GM12878 (cell line): ENCODE results near the gene MICALL1. TPM values are rescaled to one million over a fixed set of nuclear protein-coding genes. Genes with fewer than 3 reads are reported as not detected.

Experiments used
- ATAC-seq: fragments of 200-7000 bp; cut with Tn5 transposase; 3 replicates; pipeline ENCODE4 v1.9.1; 2020; ENCODE audit warnings: mild to moderate bottlenecking, moderate library complexity
- BruUV-seq: library from RNA; stranded (reverse); fragments of 400-500 nt; replicated peaks from 2 replicates; lab custom pipeline; 2021; lab: Mats Ljungman, UMichigan
- CTCF ChIA-PET: fragments of 300-600 bp; sonication (Branson Sonifier 250); formaldehyde crosslinking; extraction: SDS; loops from one replicate; lab custom pipeline; 2021; ENCODE audit warnings: inconsistent platforms; lab: Yijun Ruan, JAX
- POLR2A ChIA-PET: fragments of 350-600 bp; formaldehyde crosslinking; extraction: SDS; loops from one replicate; lab custom pipeline; 2021; ENCODE audit warnings: inconsistent platforms; lab: Charles Lee
- RAD21 ChIA-PET: fragments of 300-600 bp; sonication (Branson Sonifier 250); formaldehyde crosslinking; loops from one replicate; lab custom pipeline; 2023; ENCODE audit warnings: antibody characterized with exemption; ENCODE audit not compliant: unreplicated experiment; lab: Charles Lee
- SMC1A ChIA-PET: fragments of 300-600 bp; sonication (Branson Sonifier 250); formaldehyde crosslinking; loops from one replicate; lab custom pipeline; 2023; ENCODE audit not compliant: unreplicated experiment, uncharacterized antibody; lab: Charles Lee
- DNase-seq: peaks from one replicate; pipeline ENCODE4 v3.0.0-alpha.2; 2011; ENCODE audit warnings: low read depth, low spot score
- FAIRE-seq: peaks from 3 replicates; lab custom pipeline; 2011; peaks lifted over from hg19 to GRCh38; lab: Jason Lieb, UNC
- H2AFZ ChIP-seq: 2 replicates; pipeline ENCODE4 v1.6.0; 2011; ENCODE audit warnings: low read depth, low read length, control low read depth; ENCODE audit not compliant: control insufficient read depth
- H3K27ac ChIP-seq: 2 replicates; pipeline ENCODE4 v1.5.1; 2011; ENCODE audit warnings: control low read depth; ENCODE audit not compliant: control insufficient read depth, insufficient read depth
- H3K27me3 ChIP-seq, 2 experiments: replicated peaks in 1 of 2; 2 replicates each; pipeline versions ENCODE4 v1.6.0 to v1.6.1; 2011; ENCODE audit warnings: low read length in 1 of 2; ENCODE audit not compliant: control insufficient read depth in 2 of 2, insufficient read depth in 2 of 2
- H3K36me3 ChIP-seq, 2 experiments: 2 replicates each; pipeline ENCODE4 v1.5.1; 2011; ENCODE audit warnings: low read length in 1 of 2; ENCODE audit not compliant: control insufficient read depth in 2 of 2, insufficient read depth in 2 of 2
- H3K4me1 ChIP-seq: 2 replicates; pipeline ENCODE4 v1.6.1; 2011; ENCODE audit warnings: mild to moderate bottlenecking, low read length, moderate library complexity, mixed read lengths; ENCODE audit not compliant: control insufficient read depth, insufficient read depth
- H3K4me2 ChIP-seq: 2 replicates; pipeline ENCODE4 v1.6.0; 2011; ENCODE audit warnings: control low read depth; ENCODE audit not compliant: control insufficient read depth, insufficient read depth
- H3K4me3 ChIP-seq: fragments of 200-600 bp; sonication (generic); 2 replicates; pipeline ENCODE4 v1.5.1; 2016
- H3K79me2 ChIP-seq: 2 replicates; pipeline ENCODE4 v1.6.0; 2011; ENCODE audit warnings: low read length; ENCODE audit not compliant: control insufficient read depth, insufficient read depth
- H3K9ac ChIP-seq: 2 replicates; pipeline ENCODE4 v1.8.0; 2011; ENCODE audit warnings: low read length, control low read depth, mixed read lengths; ENCODE audit not compliant: control insufficient read depth, insufficient read depth
- H3K9me3 ChIP-seq: replicated peaks from 3 replicates; pipeline ENCODE4 v1.5.1; 2011; ENCODE audit warnings: mild to moderate bottlenecking, low read length; ENCODE audit not compliant: control insufficient read depth, insufficient read depth
- H4K20me1 ChIP-seq: 2 replicates; pipeline ENCODE4 v1.6.0; 2011; ENCODE audit not compliant: control insufficient read depth, insufficient read depth
- E4F1 ChIP-seq: fragments of 450-650 bp; IDR thresholded peaks from 2 replicates; pipeline ENCODE4 v1.6.1; 2018; ENCODE audit warnings: borderline replicate concordance, mild to moderate bottlenecking; ENCODE audit not compliant: partially characterized antibody
- FOS ChIP-seq: IDR thresholded peaks from 3 replicates; pipeline ENCODE4 v1.6.1; 2011; ENCODE audit warnings: borderline replicate concordance; ENCODE audit not compliant: insufficient read length; ENCODE audit errors: extremely low read depth
- FOXM1 ChIP-seq: IDR thresholded peaks from 2 replicates; pipeline ENCODE4 v1.6.1; 2012; ENCODE audit warnings: low read depth, mild to moderate bottlenecking, inconsistent platforms, low read length, moderate library complexity
- IKZF1 ChIP-seq: fragments of 450-650 bp; conservative IDR thresholded peaks from 2 replicates; pipeline ENCODE4 v1.6.1; 2017; ENCODE audit warnings: antibody characterized with exemption, mild to moderate bottlenecking
- KDM1A ChIP-seq: fragments of 200-600 bp; sonication (generic); IDR thresholded peaks from 2 replicates; pipeline ENCODE4 v1.6.1; 2016; ENCODE audit warnings: borderline replicate concordance
- MEF2A ChIP-seq: IDR thresholded peaks from 2 replicates; pipeline ENCODE4 v1.6.1; 2011; ENCODE audit warnings: low read depth, mild to moderate bottlenecking, low read length, moderate library complexity; ENCODE audit not compliant: insufficient read depth
- MEF2B ChIP-seq: fragments of 450-650 bp; IDR thresholded peaks from 2 replicates; pipeline ENCODE4 v1.6.1; 2018; ENCODE audit warnings: mild to moderate bottlenecking, moderate library complexity; ENCODE audit not compliant: partially characterized antibody, poor library complexity, severe bottlenecking
- RCOR1 ChIP-seq: conservative IDR thresholded peaks from 2 replicates; pipeline ENCODE4 v1.6.1; 2012; ENCODE audit warnings: low read depth, low read length, improper control_type of control experiment
- RFX5 ChIP-seq: IDR thresholded peaks from 2 replicates; pipeline ENCODE4 v1.6.1; 2011; ENCODE audit warnings: low read depth, low read length, improper control_type of control experiment
- SIN3A ChIP-seq: IDR thresholded peaks from 2 replicates; pipeline ENCODE4 v1.6.1; 2012; ENCODE audit warnings: low read depth, low read length, improper control_type of control experiment
- SMAD1 ChIP-seq: fragments of 450-650 bp; IDR thresholded peaks from 2 replicates; pipeline ENCODE4 v1.6.1; 2018; ENCODE audit warnings: mild to moderate bottlenecking, low read depth; ENCODE audit not compliant: partially characterized antibody
- TARDBP ChIP-seq: IDR thresholded peaks from 2 replicates; pipeline ENCODE4 v1.6.1; 2016; ENCODE audit warnings: borderline replicate concordance
- USF2 ChIP-seq: IDR thresholded peaks from 2 replicates; pipeline ENCODE4 v1.6.1; 2011; ENCODE audit warnings: low read depth, low read length, improper control_type of control experiment, borderline replicate concordance
- WRNIP1 ChIP-seq: IDR thresholded peaks from 2 replicates; pipeline ENCODE4 v1.6.1; 2011; ENCODE audit warnings: low read depth, low read length, improper control_type of control experiment, borderline replicate concordance
- WGBS: methylation state at CpG from one replicate; pipeline ENCODE4 v1.1.6; 2016; ENCODE audit warnings: low lambda C conversion rate; ENCODE audit not compliant: insufficient replicate concordance, insufficient coverage; ENCODE audit errors: missing lambda C conversion rate; 5-methylcytosine and 5-hydroxymethylcytosine counted together
- in situ Hi-C: fragments of 300-500 bp; cut with MboI; formaldehyde crosslinking; loops from 9 replicates; pipeline ENCODE4 v1.14.3; 2018; ENCODE audit warnings: mixed read lengths
- intact Hi-C: fragments of 100-400 bp; cut with micrococcal nuclease; formaldehyde crosslinking; loops from one replicate; pipeline ENCODE4 v1.14.2; 2022; ENCODE audit not compliant: unreplicated experiment
- polyA plus RNA-seq, 11 experiments: library from polyadenylated mRNA; depleted of rRNA in 4 of 11; unstranded in 6 of 11; stranded (reverse) in 5 of 11; fragments of >200 nt; fragmentation: Nextera tagmentation in 4 of 11; fragmentation: Illumina TruSeq in 1 of 11; extraction: Ambion mirVana in 4 of 11; extraction: Trizol in 1 of 11; gene quantifications; 1 replicate in 1 of 11; 2 replicates in 10 of 11; pipeline versions ENCODE4 v1.2.1 to v1.2.3, GENCODE V29; 2011 to 2016; ENCODE audit warnings: inconsistent platforms in 2 of 11, missing spikeins in 2 of 11, low read depth in 1 of 11
- total RNA-seq, 4 experiments: library from RNA; depleted of rRNA in 3 of 4; stranded (reverse); fragments of >200 nt in 3 of 4; fragmentation: Illumina TruSeq in 1 of 4; extraction: Trizol in 1 of 4; gene quantifications; 2 replicates each; pipeline versions ENCODE4 v1.2.1 to v1.2.3, GENCODE V29; 2013 to 2021
- TF ChIP-seq, protein P1 (sequence below), 3 experiments: IDR thresholded peaks in 2 of 3; conservative IDR thresholded peaks in 1 of 3; 2 replicates each; pipeline ENCODE4 v1.5.1; 2011; ENCODE audit warnings: low read depth in 3 of 3, low read length in 3 of 3, mild to moderate bottlenecking in 3 of 3, control low read depth in 2 of 3, moderate library complexity in 2 of 3, inconsistent platforms in 1 of 3, mixed read lengths in 1 of 3; ENCODE audit not compliant: control insufficient read depth in 2 of 3, insufficient read depth in 1 of 3; ENCODE audit errors: extremely low read depth in 1 of 3

Gene MICALL1
- total and polyA plus RNA-seq, 10 of the 15 experiments (the other 5 are each of a cell fraction or from before 2014, with no cell fraction given): 0.72 to 30.7 (median 7.8) TPM

DNA sequence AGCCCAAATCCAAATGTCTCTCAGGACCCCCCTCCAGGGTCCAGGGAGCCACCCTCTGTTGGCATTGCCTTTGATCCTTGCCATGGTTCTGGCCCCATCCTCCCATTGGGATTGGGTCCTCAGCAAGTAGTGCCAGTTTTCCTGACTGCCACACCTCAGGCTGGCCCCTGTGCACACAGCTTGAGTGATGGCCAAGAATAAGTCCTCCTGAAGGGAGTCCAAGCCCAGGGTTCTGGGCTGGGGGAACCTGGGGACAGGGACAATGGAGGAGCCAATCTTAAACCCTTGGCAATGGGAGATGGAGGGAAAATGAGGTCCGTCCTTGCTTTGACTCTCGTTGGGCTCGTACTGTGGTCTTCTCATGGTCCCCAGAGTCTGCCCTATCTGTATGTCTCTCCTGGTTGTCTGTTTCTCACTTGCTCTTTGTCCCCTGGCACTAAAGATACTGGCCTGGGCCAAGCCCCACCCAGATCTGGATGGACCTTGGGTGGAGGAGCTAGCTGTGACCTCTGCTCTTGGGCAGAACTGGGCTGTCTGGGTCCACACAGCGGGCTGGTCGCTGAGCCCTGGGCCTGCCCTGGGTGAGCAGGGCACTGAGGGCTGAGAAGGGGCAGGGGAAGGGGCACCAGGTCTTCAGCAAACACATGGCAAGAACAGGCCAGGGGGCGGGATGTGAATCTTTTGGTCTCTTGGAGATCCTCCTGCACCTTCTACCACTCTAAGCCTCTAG is 75.3 kb downstream of the MICALL1 start (continued):
- TF ChIP-seq FOXM1: no peak
- TF ChIP-seq USF2: no peak
- TF ChIP-seq RCOR1: no peak

DNA sequence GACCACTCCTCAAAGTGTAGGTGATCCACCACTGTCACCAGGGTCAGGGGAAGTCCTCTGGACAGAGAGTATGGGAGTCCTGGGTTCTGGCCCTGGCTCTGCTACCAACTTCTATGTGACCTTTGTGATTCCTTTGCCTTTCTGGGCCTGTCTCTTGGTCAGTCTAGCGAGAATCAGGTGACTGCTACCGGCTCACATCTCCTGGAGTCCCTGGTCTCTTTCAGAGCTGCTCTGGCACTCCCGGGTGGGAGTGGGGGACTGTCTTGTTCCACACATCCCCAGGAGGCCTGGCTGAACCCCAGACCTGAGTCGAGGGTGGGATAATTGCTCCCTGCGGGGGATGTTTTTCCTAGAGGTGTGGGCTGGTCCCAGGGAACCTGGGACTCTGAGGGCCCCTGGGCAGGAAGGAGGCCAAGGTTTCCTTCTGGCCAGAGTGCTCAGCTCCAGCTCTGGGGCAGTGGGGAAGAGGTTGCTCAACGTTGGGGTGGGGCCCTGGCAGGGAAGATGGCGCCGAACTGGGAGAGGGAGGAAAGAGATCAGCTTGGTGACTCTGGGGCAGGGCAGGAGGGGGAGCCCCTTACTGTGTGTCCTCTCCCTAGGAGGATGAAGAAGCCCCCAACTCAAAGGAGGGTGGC is 76.2 kb downstream of the MICALL1 start:
- in situ Hi-C loops: no loop called here
- DNase-seq (no peak), ATAC-seq (no peak), FAIRE-seq (no peak)
- H3K27me3 ChIP-seq: no peaks in the 10 kb centered on the region
- H4K20me1 ChIP-seq: no peaks in the 10 kb centered on the region
- H3K9me3 ChIP-seq: no peaks in the 10 kb centered on the region
- no peaks in the 10 kb centered on the region for H3K4me1 ChIP-seq
- RAD21 ChIA-PET: no interaction called here
- SMC1A ChIA-PET: no interaction called here
- H3K4me2 ChIP-seq: no peak overlapping the region
- no peak overlapping the region for H3K27ac ChIP-seq
- POLR2A ChIA-PET: no interaction called here
- BruUV-seq: no TSS peak
- intact Hi-C loops: no loop called here
- CTCF ChIA-PET: no interaction called here
- 57% methylated on average over 8 of the region's 8 CpGs for WGBS
- H2AFZ ChIP-seq: no peak overlapping the region
- H3K36me3 ChIP-seq: no peaks in the 10 kb centered on the region; a peak in 1 of 4 replicates
- no peaks in the 10 kb centered on the region for H3K79me2 ChIP-seq
- H3K4me3 ChIP-seq: no peak overlapping the region
- no peak overlapping the region for H3K9ac ChIP-seq
- TF ChIP-seq FOS (no peak), IKZF1 (no peak), RFX5 (no peak), MEF2B (no peak), MEF2A (no peak), KDM1A (no peak), SIN3A (no peak), SMAD1 (no peak), TARDBP (no peak), E4F1 (no peak), WRNIP1 (no peak)
- TF ChIP-seq, protein P1, sequence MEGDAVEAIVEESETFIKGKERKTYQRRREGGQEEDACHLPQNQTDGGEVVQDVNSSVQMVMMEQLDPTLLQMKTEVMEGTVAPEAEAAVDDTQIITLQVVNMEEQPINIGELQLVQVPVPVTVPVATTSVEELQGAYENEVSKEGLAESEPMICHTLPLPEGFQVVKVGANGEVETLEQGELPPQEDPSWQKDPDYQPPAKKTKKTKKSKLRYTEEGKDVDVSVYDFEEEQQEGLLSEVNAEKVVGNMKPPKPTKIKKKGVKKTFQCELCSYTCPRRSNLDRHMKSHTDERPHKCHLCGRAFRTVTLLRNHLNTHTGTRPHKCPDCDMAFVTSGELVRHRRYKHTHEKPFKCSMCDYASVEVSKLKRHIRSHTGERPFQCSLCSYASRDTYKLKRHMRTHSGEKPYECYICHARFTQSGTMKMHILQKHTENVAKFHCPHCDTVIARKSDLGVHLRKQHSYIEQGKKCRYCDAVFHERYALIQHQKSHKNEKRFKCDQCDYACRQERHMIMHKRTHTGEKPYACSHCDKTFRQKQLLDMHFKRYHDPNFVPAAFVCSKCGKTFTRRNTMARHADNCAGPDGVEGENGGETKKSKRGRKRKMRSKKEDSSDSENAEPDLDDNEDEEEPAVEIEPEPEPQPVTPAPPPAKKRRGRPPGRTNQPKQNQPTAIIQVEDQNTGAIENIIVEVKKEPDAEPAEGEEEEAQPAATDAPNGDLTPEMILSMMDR (IDR thresholded peaks at IDR 0.05 in 2 of 3, conservative IDR thresholded peaks at IDR 0.05 in 1 of 3; ENCODE audit: control insufficient read depth in 2 of 3, extremely low read depth in 1 of 3, insufficient read depth in 1 of 3, low read depth in 3 of 3, low read length in 3 of 3): no peak
